Liver (tissue), 9 donors: ENCODE results near the gene HEXIM2. TPM values are rescaled to one million over a fixed set of nuclear protein-coding genes. Genes with fewer than 3 reads are reported as not detected.

Experiments used
- DNase-seq: peaks from one replicate; pipeline ENCODE4 v3.0.0-alpha.2; 2017; ENCODE audit warnings: low spot score
- H3K27ac ChIP-seq, 2 donors: one replicate each; pipeline ENCODE4 v1.7.0; 2013; ENCODE audit warnings: inconsistent platforms in 2 of 2, low read length in 2 of 2, control low read depth in 1 of 2, low read depth in 1 of 2, mild to moderate bottlenecking in 1 of 2
- H3K27me3 ChIP-seq, 4 donors: one replicate each; pipeline versions ENCODE4 v1.6.1 to v1.7.0; 2013; ENCODE audit warnings: low read length in 3 of 4, inconsistent platforms in 1 of 4, mild to moderate bottlenecking in 1 of 4, moderate library complexity in 1 of 4; ENCODE audit not compliant: control insufficient read depth in 4 of 4, insufficient read depth in 4 of 4
- H3K36me3 ChIP-seq, 4 donors: one replicate each; pipeline versions ENCODE4 v1.6.1 to v1.7.0; 2013; ENCODE audit warnings: low read length in 3 of 4, mild to moderate bottlenecking in 3 of 4, low read depth in 1 of 4, moderate library complexity in 1 of 4; ENCODE audit not compliant: control insufficient read depth in 4 of 4, insufficient read depth in 3 of 4
- H3K4me1 ChIP-seq, 4 donors: one replicate each; pipeline versions ENCODE4 v1.6.1 to v1.7.0; 2013; ENCODE audit warnings: low read length in 3 of 4, mild to moderate bottlenecking in 3 of 4, moderate library complexity in 1 of 4; ENCODE audit not compliant: control insufficient read depth in 4 of 4, insufficient read depth in 4 of 4
- H3K4me3 ChIP-seq, 3 donors: one replicate each; pipeline versions ENCODE4 v1.6.1 to v1.7.0; 2013; ENCODE audit warnings: low read length in 3 of 3, control low read depth in 1 of 3, low read depth in 1 of 3, mild to moderate bottlenecking in 1 of 3
- H3K9ac ChIP-seq, 2 donors: one replicate each; pipeline ENCODE4 v1.7.0; 2013; ENCODE audit warnings: low read length in 2 of 2, mild to moderate bottlenecking in 2 of 2, moderate library complexity in 2 of 2, control low read depth in 1 of 2, low read depth in 1 of 2
- H3K9me3 ChIP-seq, 4 donors: one replicate each; pipeline versions ENCODE4 v1.6.1 to v1.7.0; 2013; ENCODE audit warnings: low read length in 3 of 4; ENCODE audit not compliant: control insufficient read depth in 4 of 4
- EGR1 ChIP-seq, 2 donors: IDR thresholded peaks; 2 replicates each; pipeline ENCODE4 v1.6.1; 2016 to 2018; ENCODE audit warnings: antibody characterized with exemption in 2 of 2, low read depth in 2 of 2
- FOXA1 ChIP-seq: IDR thresholded peaks from 2 replicates; pipeline ENCODE4 v1.6.1; 2016; ENCODE audit warnings: antibody characterized with exemption
- FOXA2 ChIP-seq: IDR thresholded peaks from 2 replicates; pipeline ENCODE4 v1.6.1; 2016; ENCODE audit warnings: antibody characterized with exemption
- GABPA ChIP-seq, 2 donors: IDR thresholded peaks in 1 of 2; conservative IDR thresholded peaks in 1 of 2; 2 replicates each; pipeline ENCODE4 v1.6.1; 2016; ENCODE audit warnings: antibody characterized with exemption in 2 of 2, mild to moderate bottlenecking in 1 of 2, moderate library complexity in 1 of 2
- HNF4A ChIP-seq, 2 donors: conservative IDR thresholded peaks; 2 replicates each; pipeline ENCODE4 v1.6.1; 2016; ENCODE audit warnings: antibody characterized with exemption in 2 of 2, mild to moderate bottlenecking in 2 of 2
- HNF4G ChIP-seq: IDR thresholded peaks from 2 replicates; pipeline ENCODE4 v1.6.1; 2016; ENCODE audit warnings: antibody characterized with exemption
- JUND ChIP-seq, 2 donors: IDR thresholded peaks; 2 replicates each; pipeline ENCODE4 v1.6.1; 2016; ENCODE audit warnings: antibody characterized with exemption in 2 of 2
- MAX ChIP-seq: IDR thresholded peaks from 2 replicates; pipeline ENCODE4 v1.6.1; 2016; ENCODE audit warnings: antibody characterized with exemption
- NR2F2 ChIP-seq: IDR thresholded peaks from 2 replicates; pipeline ENCODE4 v1.6.1; 2016; ENCODE audit warnings: antibody characterized with exemption
- RAD21 ChIP-seq, 2 donors: IDR thresholded peaks; 2 replicates each; pipeline ENCODE4 v1.6.1; 2016; ENCODE audit warnings: antibody characterized with exemption in 2 of 2, mild to moderate bottlenecking in 2 of 2
- REST ChIP-seq: IDR thresholded peaks from 2 replicates; pipeline ENCODE4 v1.6.1; 2016; ENCODE audit warnings: antibody characterized with exemption, mild to moderate bottlenecking
- RXRA ChIP-seq, 2 donors: IDR thresholded peaks; 2 replicates each; pipeline ENCODE4 v1.6.1; 2017 to 2018; ENCODE audit warnings: antibody characterized with exemption in 2 of 2, mild to moderate bottlenecking in 1 of 2
- SP1 ChIP-seq: IDR thresholded peaks from 2 replicates; pipeline ENCODE4 v1.6.1; 2018; ENCODE audit warnings: antibody characterized with exemption, mild to moderate bottlenecking
- TAF1 ChIP-seq: conservative IDR thresholded peaks from 2 replicates; pipeline ENCODE4 v1.6.1; 2016; ENCODE audit warnings: antibody characterized with exemption, mild to moderate bottlenecking
- YY1 ChIP-seq: IDR thresholded peaks from 2 replicates; pipeline ENCODE4 v1.6.1; 2016; ENCODE audit warnings: antibody characterized with exemption, mild to moderate bottlenecking
- WGBS: extraction: QIAGEN DNeasy Blood & Tissue Kit; methylation state at CpG from one replicate; pipeline ENCODE4 v1.1.7; 2013; 5-methylcytosine and 5-hydroxymethylcytosine counted together
- polyA plus RNA-seq, 2 donors: library from polyadenylated mRNA; stranded (reverse) in 1 of 2; unstranded in 1 of 2; fragments of 200-250 nt in 1 of 2; fragments of >200 nt in 1 of 2; fragmentation: Nextera tagmentation in 1 of 2; extraction: Ambion mirVana in 1 of 2; gene quantifications; one replicate each; pipeline versions ENCODE4 v1.2.1 to v1.2.3, GENCODE V29; 2013 to 2015
- total RNA-seq, 2 donors: library from RNA; depleted of rRNA; stranded (reverse); fragments of >200 nt; gene quantifications; one replicate each; pipeline ENCODE4 v1.2.3, GENCODE V29; 2014
- TF ChIP-seq, protein P1 (sequence below): fragments of 150-350 bp; IDR thresholded peaks from 2 replicates; pipeline ENCODE4 v1.5.1; 2017; ENCODE audit warnings: improper control_type of control experiment, low read depth, low read length; ENCODE audit not compliant: missing input control
- TF ChIP-seq, protein P2 (sequence below): IDR thresholded peaks from 2 replicates; pipeline ENCODE4 v1.6.1; 2016; ENCODE audit warnings: antibody characterized with exemption
- TF ChIP-seq, protein P3 (sequence below): IDR thresholded peaks from 2 replicates; pipeline ENCODE4 v1.6.1; 2016; ENCODE audit warnings: antibody characterized with exemption
- donor health status: healthy.
- donor health status: healthy.
- donor health status: healthy.
- donor health status: healthy.
- donor health status: healthy.

HEXIM2 gene
- total and polyA plus RNA-seq, 4 donors, result 3.5 to 10.7 (median 5.5) TPM

- 96% methylated on average over 26 of the region's 26 CpGs for WGBS
- Histone ChIP-seq H3K27me3 (no peaks in the 10 kb centered on the region), H3K9me3 (no peaks in the 10 kb centered on the region), H3K9ac (no peak overlapping the region), H3K4me3 (no peak overlapping the region), H3K27ac (no peak overlapping the region), H3K36me3 (no peaks in the 10 kb centered on the region), H3K4me1 (peaks cover 0 to 3% (median 0%) of the 10 kb centered on the region in 4 donors)
- no peak for TF ChIP-seq RAD21 (IDR thresholded peaks at IDR 0.05)
- TF ChIP-seq JUND (IDR thresholded peaks at IDR 0.05), result no peak
- no peak for TF ChIP-seq REST
- TF ChIP-seq, protein P1, sequence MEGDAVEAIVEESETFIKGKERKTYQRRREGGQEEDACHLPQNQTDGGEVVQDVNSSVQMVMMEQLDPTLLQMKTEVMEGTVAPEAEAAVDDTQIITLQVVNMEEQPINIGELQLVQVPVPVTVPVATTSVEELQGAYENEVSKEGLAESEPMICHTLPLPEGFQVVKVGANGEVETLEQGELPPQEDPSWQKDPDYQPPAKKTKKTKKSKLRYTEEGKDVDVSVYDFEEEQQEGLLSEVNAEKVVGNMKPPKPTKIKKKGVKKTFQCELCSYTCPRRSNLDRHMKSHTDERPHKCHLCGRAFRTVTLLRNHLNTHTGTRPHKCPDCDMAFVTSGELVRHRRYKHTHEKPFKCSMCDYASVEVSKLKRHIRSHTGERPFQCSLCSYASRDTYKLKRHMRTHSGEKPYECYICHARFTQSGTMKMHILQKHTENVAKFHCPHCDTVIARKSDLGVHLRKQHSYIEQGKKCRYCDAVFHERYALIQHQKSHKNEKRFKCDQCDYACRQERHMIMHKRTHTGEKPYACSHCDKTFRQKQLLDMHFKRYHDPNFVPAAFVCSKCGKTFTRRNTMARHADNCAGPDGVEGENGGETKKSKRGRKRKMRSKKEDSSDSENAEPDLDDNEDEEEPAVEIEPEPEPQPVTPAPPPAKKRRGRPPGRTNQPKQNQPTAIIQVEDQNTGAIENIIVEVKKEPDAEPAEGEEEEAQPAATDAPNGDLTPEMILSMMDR, result no peak
- no peak for TF ChIP-seq HNF4A (conservative IDR thresholded peaks at IDR 0.05)
- no peak for TF ChIP-seq SP1
- no peak for TF ChIP-seq GABPA (IDR thresholded peaks at IDR 0.05 in 1 of 2, conservative IDR thresholded peaks at IDR 0.05 in 1 of 2)
- no peak for TF ChIP-seq YY1
- TF ChIP-seq, protein P2, sequence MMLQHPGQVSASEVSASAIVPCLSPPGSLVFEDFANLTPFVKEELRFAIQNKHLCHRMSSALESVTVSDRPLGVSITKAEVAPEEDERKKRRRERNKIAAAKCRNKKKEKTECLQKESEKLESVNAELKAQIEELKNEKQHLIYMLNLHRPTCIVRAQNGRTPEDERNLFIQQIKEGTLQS, result no peak
- no peak for TF ChIP-seq FOXA1
- no peak for TF ChIP-seq TAF1
- no peak for TF ChIP-seq NR2F2
- TF ChIP-seq EGR1 (IDR thresholded peaks at IDR 0.05; ENCODE audit: low read depth in 2 of 2), result no peak
- no peak for TF ChIP-seq MAX
- DNase-seq, result no peak
These were observed 46.6 kb upstream of the HEXIM2 start for GRCh38 chr17:45115015-45115625.

DNA sequence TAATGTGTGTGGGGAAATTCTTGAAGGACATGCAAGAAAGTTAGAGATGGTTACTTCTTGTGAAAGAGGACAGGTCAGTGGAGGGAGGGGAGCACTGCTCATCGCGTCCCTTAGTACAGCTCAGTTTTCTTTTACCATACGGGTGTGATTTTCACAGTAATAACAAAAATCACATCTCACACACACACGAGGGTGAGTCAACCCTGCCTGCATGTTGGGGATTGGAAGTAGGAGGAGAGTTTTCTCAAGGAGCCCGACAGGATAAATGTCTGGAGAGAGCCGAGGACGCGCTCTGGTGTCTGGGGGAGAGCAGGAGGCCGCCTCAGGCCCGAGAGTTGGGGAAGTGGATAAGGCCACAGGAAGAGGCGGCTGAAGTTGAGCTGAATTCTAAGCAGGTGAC lies 45.8 kb upstream of the HEXIM2 start:
- Histone ChIP-seq H3K27ac (no peak overlapping the region), H3K9me3 (no peaks in the 10 kb centered on the region), H3K27me3 (no peaks in the 10 kb centered on the region), H3K4me3 (no peak overlapping the region), H3K4me1 (peaks cover 0 to 3% (median 0%) of the 10 kb centered on the region in 4 donors), H3K36me3 (no peaks in the 10 kb centered on the region), H3K9ac (no peak overlapping the region)
- DNase-seq, result no peak
- WGBS, result 85% methylated on average over 11 of the region's 11 CpGs
- no peak for TF ChIP-seq JUND (IDR thresholded peaks at IDR 0.05)
- TF ChIP-seq HNF4G, result no peak
- TF ChIP-seq HNF4A (conservative IDR thresholded peaks at IDR 0.05), result no peak
- no peak for TF ChIP-seq NR2F2
- no peak for TF ChIP-seq FOXA2
- TF ChIP-seq, protein P1, result no peak
- TF ChIP-seq, protein P2, result no peak
- no peak for TF ChIP-seq TAF1
- TF ChIP-seq GABPA (IDR thresholded peaks at IDR 0.05 in 1 of 2, conservative IDR thresholded peaks at IDR 0.05 in 1 of 2), result no peak
- no peak for TF ChIP-seq EGR1 (IDR thresholded peaks at IDR 0.05; ENCODE audit: low read depth in 2 of 2)
- TF ChIP-seq FOXA1, result no peak
- TF ChIP-seq RXRA (IDR thresholded peaks at IDR 0.05), result no peak
- no peak for TF ChIP-seq SP1
- TF ChIP-seq RAD21 (IDR thresholded peaks at IDR 0.05), result no peak
- no peak for TF ChIP-seq MAX
- TF ChIP-seq, protein P3, sequence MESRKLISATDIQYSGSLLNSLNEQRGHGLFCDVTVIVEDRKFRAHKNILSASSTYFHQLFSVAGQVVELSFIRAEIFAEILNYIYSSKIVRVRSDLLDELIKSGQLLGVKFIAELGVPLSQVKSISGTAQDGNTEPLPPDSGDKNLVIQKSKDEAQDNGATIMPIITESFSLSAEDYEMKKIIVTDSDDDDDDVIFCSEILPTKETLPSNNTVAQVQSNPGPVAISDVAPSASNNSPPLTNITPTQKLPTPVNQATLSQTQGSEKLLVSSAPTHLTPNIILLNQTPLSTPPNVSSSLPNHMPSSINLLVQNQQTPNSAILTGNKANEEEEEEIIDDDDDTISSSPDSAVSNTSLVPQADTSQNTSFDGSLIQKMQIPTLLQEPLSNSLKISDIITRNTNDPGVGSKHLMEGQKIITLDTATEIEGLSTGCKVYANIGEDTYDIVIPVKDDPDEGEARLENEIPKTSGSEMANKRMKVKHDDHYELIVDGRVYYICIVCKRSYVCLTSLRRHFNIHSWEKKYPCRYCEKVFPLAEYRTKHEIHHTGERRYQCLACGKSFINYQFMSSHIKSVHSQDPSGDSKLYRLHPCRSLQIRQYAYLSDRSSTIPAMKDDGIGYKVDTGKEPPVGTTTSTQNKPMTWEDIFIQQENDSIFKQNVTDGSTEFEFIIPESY, result no peak
- no peak for TF ChIP-seq YY1
